Stomach (tissue), 9 donors: ENCODE results near the gene NTM. TPM values are rescaled to one million over a fixed set of nuclear protein-coding genes. Genes with fewer than 3 reads are reported as not detected.
A peak's percentile ranks its signal among the peaks of the same experiment; 100 is the strongest.

Experiments
- DNase-seq, 2 donors: peaks; one replicate each; pipeline versions ENCODE4 v3.0.0 to v3.0.0-alpha.2; 2013 to 2019
- H3K27ac ChIP-seq, 5 donors: fragments of 200-600 bp in 4 of 5; sonication (generic) in 4 of 5; one replicate each; pipeline ENCODE4 v1.5.1; 2013 to 2019; ENCODE audit warnings: mild to moderate bottlenecking in 1 of 5, moderate library complexity in 1 of 5
- H3K27me3 ChIP-seq, 3 donors: fragments of 200-600 bp; sonication (generic); one replicate each; pipeline ENCODE4 v1.5.1; 2017 to 2019; ENCODE audit warnings: mixed run types in 1 of 3
- H3K36me3 ChIP-seq, 4 donors: fragments of 200-600 bp; sonication (generic); 1 replicate in 3 of 4; 2 replicates in 1 of 4; pipeline ENCODE4 v1.5.1; 2016 to 2019
- H3K4me1 ChIP-seq, 4 donors: fragments of 200-600 bp; sonication (generic); one replicate each; pipeline ENCODE4 v1.5.1; 2016 to 2019
- H3K4me3 ChIP-seq, 4 donors: fragments of 200-600 bp; sonication (generic) in 3 of 4; one replicate each; pipeline ENCODE4 v1.5.1; 2016 to 2019; ENCODE audit warnings: mild to moderate bottlenecking in 1 of 4
- H3K9me3 ChIP-seq, 4 donors: fragments of 200-600 bp; sonication (generic); one replicate each; pipeline ENCODE4 v1.5.1; 2016 to 2019
- CTCF ChIP-seq, 7 experiments: fragments of 450-650 bp in 4 of 7; fragments of 200-600 bp in 3 of 7; sonication (generic) in 3 of 7; IDR thresholded peaks; one replicate each; pipeline ENCODE4 v1.5.1; 2016 to 2019; ENCODE audit warnings: antibody characterized with exemption in 7 of 7, control low read depth in 2 of 7, mild to moderate bottlenecking in 1 of 7
- EP300 ChIP-seq: sonication (generic); formaldehyde crosslinking; IDR thresholded peaks from one replicate; pipeline ENCODE4 v1.6.1; 2017; ENCODE audit warnings: antibody characterized with exemption
- POLR2A ChIP-seq, 4 donors: fragments of 450-650 bp; IDR thresholded peaks; one replicate each; pipeline ENCODE4 v1.6.1; 2016; ENCODE audit warnings: antibody characterized with exemption in 4 of 4, control low read depth in 2 of 4, mild to moderate bottlenecking in 1 of 4, moderate library complexity in 1 of 4
- POLR2AphosphoS5 ChIP-seq, 3 donors: sonication (generic); formaldehyde crosslinking; IDR thresholded peaks; one replicate each; pipeline ENCODE4 v1.6.1; 2016; ENCODE audit warnings: antibody characterized with exemption in 3 of 3
- WGBS, 5 donors: extraction: QIAGEN DNeasy Blood & Tissue Kit in 3 of 5; methylation state at CpG; one replicate each; pipeline versions ENCODE4 v1.1.5 to v1.1.7; 2013 to 2018; 5-methylcytosine and 5-hydroxymethylcytosine counted together
- intact Hi-C: fragments of 100-400 bp; cut with DNase I; formaldehyde crosslinking; loops from one replicate; pipeline ENCODE4 v1.15.1; 2023; ENCODE audit warnings: low total_unique reads
- polyA plus RNA-seq, 3 donors: library from polyadenylated mRNA; stranded (reverse); fragments of 200-250 nt; gene quantifications; one replicate each; pipeline ENCODE4 v1.2.3, GENCODE V29; 2013
- total RNA-seq, 5 donors: library from RNA; depleted of rRNA; stranded (reverse); fragments of >200 nt; gene quantifications; one replicate each; pipeline versions ENCODE4 v1.1.0 to v1.2.3, GENCODE V29; 2014 to 2016
- donor health status: healthy with polysubstance abuse.
- donor health status: Bipolar disorder and iron deficiency.
- donor health status: healthy.

The NTM gene
- total and polyA plus RNA-seq, 8 donors = 0.50 to 8.4 (median 1.3) TPM; not detected in 3

DNA sequence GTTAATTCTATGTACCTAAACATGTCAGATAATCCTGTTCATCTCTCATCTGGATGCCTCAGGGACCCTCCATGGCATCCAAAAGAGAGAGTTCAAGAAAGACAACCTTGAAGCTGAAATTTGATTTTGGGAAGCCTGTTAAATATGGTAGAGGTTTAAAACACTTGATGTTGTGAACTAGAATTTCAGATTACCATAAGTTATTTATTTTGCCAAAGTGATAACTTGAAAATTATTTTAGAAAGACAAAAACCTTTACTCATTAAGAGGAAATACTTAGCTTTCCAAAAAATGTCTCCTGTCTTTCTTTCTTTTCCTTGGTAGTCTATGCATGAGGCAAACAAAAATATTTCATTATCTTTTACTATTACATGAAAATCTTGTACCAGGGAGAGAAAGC is 714.0 kb downstream of the NTM start:
- Histone ChIP-seq H3K36me3 (no peaks in the 10 kb centered on the region), H3K4me3 (no peak overlapping the region), H3K4me1 (no peaks in the 10 kb centered on the region), H3K27me3 (no peaks in the 10 kb centered on the region), H3K9me3 (peaks cover 14 to 68% (median 58%) of the 10 kb centered on the region in 4 donors), H3K27ac (no peak overlapping the region)
- TF ChIP-seq CTCF (IDR thresholded peaks at IDR 0.05) (no peak), POLR2A (IDR thresholded peaks at IDR 0.05) (no peak), POLR2AphosphoS5 (IDR thresholded peaks at IDR 0.05) (no peak), EP300 (no peak)
- DNase-seq = no peak
- intact Hi-C loops = no loop called here

- Histone ChIP-seq H3K9me3 (peaks cover 14 to 65% (median 52%) of the 10 kb centered on the region in 4 donors), H3K36me3 (no peaks in the 10 kb centered on the region), H3K27ac (no peak overlapping the region), H3K27me3 (no peaks in the 10 kb centered on the region), H3K4me1 (no peaks in the 10 kb centered on the region), H3K4me3 (no peak overlapping the region)
- WGBS, 5 donors = 60 to 82% (median 76%) methylated on average over 1 of the region's 1 CpG
- intact Hi-C loops = no loop called here
- DNase-seq = no peak
- no peak for TF ChIP-seq POLR2AphosphoS5 (IDR thresholded peaks at IDR 0.05)
- TF ChIP-seq CTCF (IDR thresholded peaks at IDR 0.05) = no peak
- no peak for TF ChIP-seq POLR2A (IDR thresholded peaks at IDR 0.05)
- no peak for TF ChIP-seq EP300
Measured at GRCh38 chr11:132087148-132087547, 716.7 kb downstream of the NTM start.

- Histone ChIP-seq H3K27me3 (no peaks in the 10 kb centered on the region), H3K9me3 (peaks cover 14 to 51% (median 41%) of the 10 kb centered on the region in 4 donors), H3K4me3 (no peak overlapping the region), H3K36me3 (no peaks in the 10 kb centered on the region), H3K4me1 (no peaks in the 10 kb centered on the region), H3K27ac (no peak overlapping the region)
- no peak for TF ChIP-seq CTCF (IDR thresholded peaks at IDR 0.05)
- no peak for TF ChIP-seq POLR2AphosphoS5 (IDR thresholded peaks at IDR 0.05)
- no peak for TF ChIP-seq POLR2A (IDR thresholded peaks at IDR 0.05)
- no peak for TF ChIP-seq EP300
- no peak for DNase-seq
- WGBS, 5 donors = 76 to 89% (median 87%) methylated on average over 3 of the region's 3 CpGs
- intact Hi-C loops = no loop called here
Measured at GRCh38 chr11:132088551-132088950, 718.1 kb downstream of the NTM start.

DNA sequence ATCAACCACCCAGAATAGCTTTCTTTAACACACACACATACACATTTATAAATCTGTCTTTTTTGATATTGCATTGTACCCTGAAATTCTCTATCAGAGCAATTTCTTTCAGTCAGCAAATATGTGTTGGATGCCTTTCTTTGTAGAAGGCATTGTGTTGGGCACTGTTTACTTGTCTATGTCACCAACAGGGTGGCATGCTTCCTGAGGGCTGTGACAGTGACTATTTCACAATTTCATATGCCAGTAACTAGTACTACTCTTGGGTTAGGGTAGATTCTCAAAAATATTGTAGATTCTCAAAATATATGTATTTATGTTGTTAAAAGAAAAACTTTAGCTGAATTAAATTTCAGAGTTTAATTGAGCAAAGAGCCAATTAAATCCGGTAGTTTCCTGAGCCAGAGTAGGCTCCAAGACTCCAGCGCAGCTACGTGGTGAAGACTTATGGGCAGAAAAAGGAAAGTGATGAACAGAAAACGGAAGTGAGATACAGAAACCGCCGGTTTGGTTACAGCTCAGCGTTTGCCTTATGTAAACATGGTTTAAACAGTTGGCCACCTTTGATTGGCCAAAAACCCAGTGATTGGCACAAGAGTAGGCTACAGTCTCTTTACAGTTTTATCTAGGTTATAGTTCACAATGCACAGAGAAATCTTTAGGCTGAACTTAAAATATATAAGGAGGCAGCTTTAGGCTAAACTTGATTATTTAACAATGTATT is 723.3 kb downstream of the NTM start:
- DNase-seq = peak in 1 of 2 donors; percentile 17

More for the DNA sequence above, 723.3 kb downstream of the NTM start:
- H3K27ac ChIP-seq = no peak overlapping the region
- TF ChIP-seq CTCF (IDR thresholded peaks at IDR 0.05) (no peak), EP300 (no peak), POLR2A (IDR thresholded peaks at IDR 0.05) (no peak), POLR2AphosphoS5 (IDR thresholded peaks at IDR 0.05) (no peak)
- H3K9me3 ChIP-seq = no peaks in the 10 kb centered on the region
- H3K27me3 ChIP-seq = no peaks in the 10 kb centered on the region
- H3K4me1 ChIP-seq = no peaks in the 10 kb centered on the region
- WGBS, 5 donors = 54 to 75% (median 67%) methylated on average over 7 of the region's 7 CpGs
- intact Hi-C loops = no loop called here
- H3K36me3 ChIP-seq = no peaks in the 10 kb centered on the region
- no peak overlapping the region for H3K4me3 ChIP-seq
